ENCODE data around the gene CASP8.

DNA sequence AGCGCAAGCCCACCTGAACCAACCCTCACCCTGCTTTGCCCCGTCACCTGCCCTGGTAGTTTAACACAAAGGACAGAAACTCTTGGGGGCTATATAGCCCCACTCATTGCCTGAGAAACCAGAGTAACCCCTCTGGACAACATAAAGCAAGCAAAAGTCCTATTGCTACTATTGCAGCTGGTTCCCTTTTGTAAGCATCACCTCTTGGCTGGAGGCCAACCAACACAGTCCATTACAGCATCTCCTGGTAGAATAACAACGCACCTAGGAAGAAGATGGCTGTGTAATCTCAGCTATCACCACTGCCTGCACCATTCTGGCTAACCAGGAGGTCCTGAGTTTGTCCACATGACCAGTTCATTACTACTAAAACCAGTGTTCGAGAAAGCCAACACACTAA is 60.4 kb downstream of the CASP8 start:
- TF ChIP-seq, protein P1, sequence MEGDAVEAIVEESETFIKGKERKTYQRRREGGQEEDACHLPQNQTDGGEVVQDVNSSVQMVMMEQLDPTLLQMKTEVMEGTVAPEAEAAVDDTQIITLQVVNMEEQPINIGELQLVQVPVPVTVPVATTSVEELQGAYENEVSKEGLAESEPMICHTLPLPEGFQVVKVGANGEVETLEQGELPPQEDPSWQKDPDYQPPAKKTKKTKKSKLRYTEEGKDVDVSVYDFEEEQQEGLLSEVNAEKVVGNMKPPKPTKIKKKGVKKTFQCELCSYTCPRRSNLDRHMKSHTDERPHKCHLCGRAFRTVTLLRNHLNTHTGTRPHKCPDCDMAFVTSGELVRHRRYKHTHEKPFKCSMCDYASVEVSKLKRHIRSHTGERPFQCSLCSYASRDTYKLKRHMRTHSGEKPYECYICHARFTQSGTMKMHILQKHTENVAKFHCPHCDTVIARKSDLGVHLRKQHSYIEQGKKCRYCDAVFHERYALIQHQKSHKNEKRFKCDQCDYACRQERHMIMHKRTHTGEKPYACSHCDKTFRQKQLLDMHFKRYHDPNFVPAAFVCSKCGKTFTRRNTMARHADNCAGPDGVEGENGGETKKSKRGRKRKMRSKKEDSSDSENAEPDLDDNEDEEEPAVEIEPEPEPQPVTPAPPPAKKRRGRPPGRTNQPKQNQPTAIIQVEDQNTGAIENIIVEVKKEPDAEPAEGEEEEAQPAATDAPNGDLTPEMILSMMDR (IDR thresholded peaks at IDR 0.05; ENCODE audit: extremely low read depth in 1 of 2, insufficient read depth in 1 of 2, low read depth in 1 of 2, low read length in 2 of 2) = no peak
- TF ChIP-seq POLR2AphosphoS5 (IDR thresholded peaks at IDR 0.05; ENCODE audit: insufficient read depth, low read depth, low read length) = no peak
- TF ChIP-seq POLR2A (IDR thresholded peaks at IDR 0.05; ENCODE audit: low read depth, low read length) = no peak
- TF ChIP-seq MYC (IDR thresholded peaks at IDR 0.05; ENCODE audit: low read depth, low read length) = no peak
